ENCODE measurements around the gene RPL29. TPM values are rescaled to one million over a fixed set of nuclear protein-coding genes. Genes with fewer than 3 reads are reported as not detected.

Gene RPL29
- total RNA-seq, 4 donors from 2014 or later, result 1,191 to 2,826 (median 1,725) TPM

- Histone ChIP-seq H3K9me3 (no peaks in the 10 kb centered on the region), H3K27ac (peak overlapping the region; percentile 85 to 98 (median 94)), H3K4me3 (peak overlapping the region in 1 of 4 donors; percentile 73), H3K36me3 (no peaks in the 10 kb centered on the region), H3K4me1 (peaks cover 17 to 38% (median 21%) of the 10 kb centered on the region in 3 donors), H3K27me3 (no peaks in the 10 kb centered on the region)
- intact Hi-C loops (cut with DNase I), result no loop called here
- TF ChIP-seq CTCF (IDR thresholded peaks at IDR 0.05) (no peak), POLR2A (IDR thresholded peaks at IDR 0.05) (no peak)
- DNase-seq, result no peak
Observed at GRCh38 chr3:51984269-51984647, 11.4 kb downstream of the RPL29 start.

- peaks cover 17 to 37% (median 20%) of the 10 kb centered on the region in 3 donors for H3K4me1 ChIP-seq
- TF ChIP-seq CTCF (IDR thresholded peaks at IDR 0.05) (no peak), POLR2A (IDR thresholded peaks at IDR 0.05) (no peak)
- peak overlapping the region; percentile 85 to 98 (median 94) for H3K27ac ChIP-seq
- H3K9me3 ChIP-seq, result no peaks in the 10 kb centered on the region
- H3K36me3 ChIP-seq, result no peaks in the 10 kb centered on the region
- H3K27me3 ChIP-seq, result no peaks in the 10 kb centered on the region
- DNase-seq, result no peak
- peak overlapping the region; percentile 32 to 73 (median 63) for H3K4me3 ChIP-seq
- 33 to 68% methylated on average over 7 to 22 of the region's 22 CpGs for WGBS, 2 donors
- intact Hi-C loops (cut with DNase I), result no loop called here
Observed at GRCh38 chr3:51983578-51984268, 12.0 kb downstream of the RPL29 start.

- no peak for DNase-seq
- H3K9me3 ChIP-seq, result no peaks in the 10 kb centered on the region
- peaks cover 17 to 40% (median 20%) of the 10 kb centered on the region in 3 donors for H3K4me1 ChIP-seq
- intact Hi-C loops (cut with DNase I), result no loop called here
- TF ChIP-seq CTCF (IDR thresholded peaks at IDR 0.05), result no peak
- peak in 1 of 4 donors; percentile 74 for TF ChIP-seq POLR2A (IDR thresholded peaks at IDR 0.05)
- no peaks in the 10 kb centered on the region for H3K36me3 ChIP-seq
- peak within 1 kb of the TSS; percentile 32 to 73 (median 63) for H3K4me3 ChIP-seq
- H3K27ac ChIP-seq, result peak within 1 kb of the TSS; percentile 85 to 98 (median 94)
- WGBS, 2 donors, result 0% methylated on average over 2 to 32 of the region's 68 CpGs
- no peaks in the 10 kb centered on the region for H3K27me3 ChIP-seq
Observed at GRCh38 chr3:51982838-51983577, 12.7 kb downstream of the RPL29 start, which contains the start of gene ACY1. TSS of gene ACY1 (plus strand) at chr3:51983535. CDS start at chr3:51984065, 530 bp downstream.

- intact Hi-C loops (cut with DNase I), result no loop called here
- Histone ChIP-seq H3K9me3 (no peaks in the 10 kb centered on the region), H3K27me3 (no peaks in the 10 kb centered on the region), H3K4me1 (peaks cover 20 to 46% (median 22%) of the 10 kb centered on the region in 3 donors), H3K36me3 (no peaks in the 10 kb centered on the region), H3K4me3 (peak overlapping the region; percentile 32 to 73 (median 63)), H3K27ac (peak overlapping the region; percentile 85 to 98 (median 94))
- TF ChIP-seq CTCF (IDR thresholded peaks at IDR 0.05) (peak; percentile 16 to 53 (median 25)), POLR2A (IDR thresholded peaks at IDR 0.05) (no peak)
- 0 to 4% methylated on average over 4 of the region's 4 CpGs for WGBS, 2 donors
- no peak for DNase-seq
Observed at GRCh38 chr3:51982352-51982837, 13.3 kb downstream of the RPL29 start.

GRCh38 chr3:51980253-51980652 lies 15.4 kb downstream of the RPL29 start:
- H3K27ac ChIP-seq, result no peak overlapping the region
- H3K9me3 ChIP-seq, result no peaks in the 10 kb centered on the region
- intact Hi-C loops (cut with DNase I), result no loop called here
- no peak for TF ChIP-seq CTCF (IDR thresholded peaks at IDR 0.05)
- TF ChIP-seq POLR2A (IDR thresholded peaks at IDR 0.05), result no peak
- DNase-seq, result no peak
- H3K27me3 ChIP-seq, result no peaks in the 10 kb centered on the region
- no peak overlapping the region for H3K4me3 ChIP-seq
- WGBS, 2 donors, result 80 to 98% methylated on average over 2 to 6 of the region's 10 CpGs
- no peaks in the 10 kb centered on the region for H3K36me3 ChIP-seq
- peaks cover 31 to 65% (median 31%) of the 10 kb centered on the region in 3 donors for H3K4me1 ChIP-seq

All from esophagus squamous epithelium (tissue), 5 donors.